ENCODE measurements around the gene LZIC. TPM values are rescaled to one million over a fixed set of nuclear protein-coding genes. Genes with fewer than 3 reads are reported as not detected.

Gene LZIC
- total and polyA plus RNA-seq, 9 of the 15 experiments (the other 6 are each of a cell fraction or from before 2014, with no cell fraction given) = 32.9 to 109 (median 61.7) TPM

DNA sequence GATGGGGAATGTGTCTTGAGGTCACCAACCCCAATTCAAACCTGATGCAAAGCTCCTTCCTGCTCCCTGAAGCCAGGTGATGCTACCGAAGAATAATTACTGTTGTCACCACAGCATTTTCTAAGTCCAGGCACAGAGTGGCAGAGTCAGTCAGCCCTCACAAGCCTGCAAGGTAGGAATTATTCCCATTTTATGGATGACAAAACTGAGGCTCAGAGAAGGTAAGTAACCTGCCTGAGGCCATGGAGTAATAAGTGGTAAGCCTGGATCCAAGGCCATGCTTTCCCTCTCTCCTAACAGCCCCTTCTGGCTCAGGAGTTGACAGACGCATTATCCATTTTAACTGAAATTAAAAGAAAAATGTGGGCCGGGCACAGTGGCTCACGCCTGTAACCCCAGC is 56.1 kb downstream of the LZIC start (continued):
- TF ChIP-seq, protein P1, sequence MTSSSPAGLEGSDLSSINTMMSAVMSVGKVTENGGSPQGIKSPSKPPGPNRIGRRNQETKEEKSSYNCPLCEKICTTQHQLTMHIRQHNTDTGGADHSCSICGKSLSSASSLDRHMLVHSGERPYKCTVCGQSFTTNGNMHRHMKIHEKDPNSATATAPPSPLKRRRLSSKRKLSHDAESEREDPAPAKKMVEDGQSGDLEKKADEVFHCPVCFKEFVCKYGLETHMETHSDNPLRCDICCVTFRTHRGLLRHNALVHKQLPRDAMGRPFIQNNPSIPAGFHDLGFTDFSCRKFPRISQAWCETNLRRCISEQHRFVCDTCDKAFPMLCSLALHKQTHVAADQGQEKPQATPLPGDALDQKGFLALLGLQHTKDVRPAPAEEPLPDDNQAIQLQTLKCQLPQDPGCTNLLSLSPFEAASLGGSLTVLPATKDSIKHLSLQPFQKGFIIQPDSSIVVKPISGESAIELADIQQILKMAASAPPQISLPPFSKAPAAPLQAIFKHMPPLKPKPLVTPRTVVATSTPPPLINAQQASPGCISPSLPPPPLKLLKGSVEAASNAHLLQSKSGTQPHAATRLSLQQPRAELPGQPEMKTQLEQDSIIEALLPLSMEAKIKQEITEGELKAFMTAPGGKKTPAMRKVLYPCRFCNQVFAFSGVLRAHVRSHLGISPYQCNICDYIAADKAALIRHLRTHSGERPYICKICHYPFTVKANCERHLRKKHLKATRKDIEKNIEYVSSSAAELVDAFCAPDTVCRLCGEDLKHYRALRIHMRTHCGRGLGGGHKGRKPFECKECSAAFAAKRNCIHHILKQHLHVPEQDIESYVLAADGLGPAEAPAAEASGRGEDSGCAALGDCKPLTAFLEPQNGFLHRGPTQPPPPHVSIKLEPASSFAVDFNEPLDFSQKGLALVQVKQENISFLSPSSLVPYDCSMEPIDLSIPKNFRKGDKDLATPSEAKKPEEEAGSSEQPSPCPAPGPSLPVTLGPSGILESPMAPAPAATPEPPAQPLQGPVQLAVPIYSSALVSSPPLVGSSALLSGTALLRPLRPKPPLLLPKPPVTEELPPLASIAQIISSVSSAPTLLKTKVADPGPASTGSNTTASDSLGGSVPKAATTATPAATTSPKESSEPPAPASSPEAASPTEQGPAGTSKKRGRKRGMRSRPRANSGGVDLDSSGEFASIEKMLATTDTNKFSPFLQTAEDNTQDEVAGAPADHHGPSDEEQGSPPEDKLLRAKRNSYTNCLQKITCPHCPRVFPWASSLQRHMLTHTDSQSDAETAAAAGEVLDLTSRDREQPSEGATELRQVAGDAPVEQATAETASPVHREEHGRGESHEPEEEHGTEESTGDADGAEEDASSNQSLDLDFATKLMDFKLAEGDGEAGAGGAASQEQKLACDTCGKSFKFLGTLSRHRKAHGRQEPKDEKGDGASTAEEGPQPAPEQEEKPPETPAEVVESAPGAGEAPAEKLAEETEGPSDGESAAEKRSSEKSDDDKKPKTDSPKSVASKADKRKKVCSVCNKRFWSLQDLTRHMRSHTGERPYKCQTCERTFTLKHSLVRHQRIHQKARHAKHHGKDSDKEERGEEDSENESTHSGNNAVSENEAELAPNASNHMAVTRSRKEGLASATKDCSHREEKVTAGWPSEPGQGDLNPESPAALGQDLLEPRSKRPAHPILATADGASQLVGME (CRISPR knock-in tag; IDR thresholded peaks at IDR 0.05) = no peak
- no peak for TF ChIP-seq ZNF23 (CRISPR knock-in tag; IDR thresholded peaks at IDR 0.05)
- TF ChIP-seq, protein P2, sequence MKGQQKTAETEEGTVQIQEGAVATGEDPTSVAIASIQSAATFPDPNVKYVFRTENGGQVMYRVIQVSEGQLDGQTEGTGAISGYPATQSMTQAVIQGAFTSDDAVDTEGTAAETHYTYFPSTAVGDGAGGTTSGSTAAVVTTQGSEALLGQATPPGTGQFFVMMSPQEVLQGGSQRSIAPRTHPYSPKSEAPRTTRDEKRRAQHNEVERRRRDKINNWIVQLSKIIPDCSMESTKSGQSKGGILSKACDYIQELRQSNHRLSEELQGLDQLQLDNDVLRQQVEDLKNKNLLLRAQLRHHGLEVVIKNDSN (CRISPR knock-in tag; IDR thresholded peaks at IDR 0.05) = no peak
- no peak for TF ChIP-seq DPF2 (IDR thresholded peaks at IDR 0.05)
- TF ChIP-seq, protein P3, sequence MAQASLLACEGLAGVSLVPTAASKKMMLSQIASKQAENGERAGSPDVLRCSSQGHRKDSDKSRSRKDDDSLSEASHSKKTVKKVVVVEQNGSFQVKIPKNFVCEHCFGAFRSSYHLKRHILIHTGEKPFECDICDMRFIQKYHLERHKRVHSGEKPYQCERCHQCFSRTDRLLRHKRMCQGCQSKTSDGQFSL (CRISPR knock-in tag; IDR thresholded peaks at IDR 0.05) = no peak
- TF ChIP-seq, protein P3 (tag; IDR thresholded peaks at IDR 0.05) = no peak
- no peak for TF ChIP-seq HDAC8 (tag; IDR thresholded peaks at IDR 0.05)
- TF ChIP-seq ZNF324 (CRISPR knock-in tag; IDR thresholded peaks at IDR 0.05) = no peak
- peak; percentile 92 for TF ChIP-seq BCOR (IDR thresholded peaks at IDR 0.05)
- no peak for TF ChIP-seq ZFP1 (CRISPR knock-in tag; IDR thresholded peaks at IDR 0.05)
- no peak for TF ChIP-seq U2AF2 (optimal IDR thresholded peaks at IDR 0.05; ENCODE audit: low read depth, low read length)
- TF ChIP-seq, protein P4, sequence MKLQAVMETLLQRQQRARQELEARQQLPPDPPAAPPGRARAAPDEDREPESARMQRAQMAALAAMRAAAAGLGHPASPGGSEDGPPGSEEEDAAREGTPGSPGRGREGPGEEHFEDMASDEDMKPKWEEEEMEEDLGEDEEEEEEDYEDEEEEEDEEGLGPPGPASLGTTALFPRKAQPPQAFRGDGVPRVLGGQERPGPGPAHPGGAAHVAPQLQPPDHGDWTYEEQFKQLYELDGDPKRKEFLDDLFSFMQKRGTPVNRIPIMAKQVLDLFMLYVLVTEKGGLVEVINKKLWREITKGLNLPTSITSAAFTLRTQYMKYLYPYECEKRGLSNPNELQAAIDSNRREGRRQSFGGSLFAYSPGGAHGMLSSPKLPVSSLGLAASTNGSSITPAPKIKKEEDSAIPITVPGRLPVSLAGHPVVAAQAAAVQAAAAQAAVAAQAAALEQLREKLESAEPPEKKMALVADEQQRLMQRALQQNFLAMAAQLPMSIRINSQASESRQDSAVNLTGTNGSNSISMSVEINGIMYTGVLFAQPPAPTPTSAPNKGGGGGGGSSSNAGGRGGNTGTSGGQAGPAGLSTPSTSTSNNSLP (IDR thresholded peaks at IDR 0.05; ENCODE audit: borderline replicate concordance, low read depth, low read length) = no peak
- no peak for TF ChIP-seq SIX5 (IDR thresholded peaks at IDR 0.05; ENCODE audit: borderline replicate concordance in 1 of 2, insufficient read depth in 1 of 2, low read depth in 1 of 2, low read length in 2 of 2)
- no peak for TF ChIP-seq ZNF146 (CRISPR knock-in tag; IDR thresholded peaks at IDR 0.05; ENCODE audit: unreplicated experiment)
- TF ChIP-seq LEF1 (IDR thresholded peaks at IDR 0.05) = no peak
- TF ChIP-seq SMARCA5 (IDR thresholded peaks at IDR 0.05) = 0 out of 2 replicates have a peak, but pooled peaks have one; percentile 40
- TF ChIP-seq, protein P5, sequence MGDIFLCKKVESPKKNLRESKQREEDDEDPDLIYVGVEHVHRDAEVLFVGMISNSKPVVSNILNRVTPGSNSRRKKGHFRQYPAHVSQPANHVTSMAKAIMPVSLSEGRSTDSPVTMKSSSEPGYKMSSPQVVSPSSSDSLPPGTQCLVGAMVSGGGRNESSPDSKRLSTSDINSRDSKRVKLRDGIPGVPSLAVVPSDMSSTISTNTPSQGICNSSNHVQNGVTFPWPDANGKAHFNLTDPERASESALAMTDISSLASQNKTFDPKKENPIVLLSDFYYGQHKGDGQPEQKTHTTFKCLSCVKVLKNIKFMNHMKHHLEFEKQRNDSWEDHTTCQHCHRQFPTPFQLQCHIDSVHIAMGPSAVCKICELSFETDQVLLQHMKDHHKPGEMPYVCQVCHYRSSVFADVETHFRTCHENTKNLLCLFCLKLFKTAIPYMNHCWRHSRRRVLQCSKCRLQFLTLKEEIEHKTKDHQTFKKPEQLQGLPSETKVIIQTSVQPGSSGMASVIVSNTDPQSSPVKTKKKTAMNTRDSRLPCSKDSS (IDR thresholded peaks at IDR 0.05; ENCODE audit: low read depth, partially characterized antibody) = no peak
- TF ChIP-seq TAF15 (IDR thresholded peaks at IDR 0.05; ENCODE audit: low read depth, low read length) = no peak

Data from K562 (cell line).